Ishikawa (cell line): ENCODE data around the gene DLL4.

ENCODE experiments used
- CEBPB ChIP-seq: IDR thresholded peaks from 2 replicates; pipeline ENCODE4 v1.6.1; 2012
- CREB1 ChIP-seq: IDR thresholded peaks from 2 replicates; pipeline ENCODE4 v1.6.1; 2012; ENCODE audit warnings: low read depth
- EGR1 ChIP-seq: IDR thresholded peaks from 2 replicates; pipeline ENCODE4 v1.6.1; 2012
- EP300 ChIP-seq: IDR thresholded peaks from 2 replicates; pipeline ENCODE4 v1.6.1; 2012; ENCODE audit warnings: borderline replicate concordance
- FOXM1 ChIP-seq: IDR thresholded peaks from 2 replicates; pipeline ENCODE4 v1.6.1; 2012; ENCODE audit warnings: low read depth, borderline replicate concordance
- MAX ChIP-seq: IDR thresholded peaks from 2 replicates; pipeline ENCODE4 v1.6.1; 2012
- NFIC ChIP-seq: IDR thresholded peaks from 2 replicates; pipeline ENCODE4 v1.6.1; 2012
- RAD21 ChIP-seq: IDR thresholded peaks from 2 replicates; pipeline ENCODE4 v1.6.1; 2012; ENCODE audit warnings: low read depth
- REST ChIP-seq: IDR thresholded peaks from 2 replicates; pipeline ENCODE4 v1.6.1; 2012; ENCODE audit warnings: low read depth, mild to moderate bottlenecking
- TAF1 ChIP-seq: IDR thresholded peaks from 2 replicates; pipeline ENCODE4 v1.6.1; 2012; ENCODE audit warnings: low read depth, mild to moderate bottlenecking
- TCF12 ChIP-seq: IDR thresholded peaks from 2 replicates; pipeline ENCODE4 v1.6.1; 2012; ENCODE audit warnings: low read depth
- TEAD4 ChIP-seq: IDR thresholded peaks from 2 replicates; pipeline ENCODE4 v1.6.1; 2012
- USF1 ChIP-seq: IDR thresholded peaks from 2 replicates; pipeline ENCODE4 v1.6.1; 2012
- YY1 ChIP-seq: IDR thresholded peaks from 2 replicates; pipeline ENCODE4 v1.6.1; 2012; ENCODE audit warnings: low read depth
- ZBTB7A ChIP-seq: IDR thresholded peaks from 2 replicates; pipeline ENCODE4 v1.6.1; 2012; ENCODE audit warnings: low read depth

DLL4 gene

GRCh38 chr15:40978562-40978961, 49.4 kb downstream of the DLL4 start:
- no peak for TF ChIP-seq TEAD4
- no peak for TF ChIP-seq EGR1

GRCh38 chr15:40981186-40981585, 52.0 kb downstream of the DLL4 start:
- TF ChIP-seq CEBPB (no peak), TEAD4 (no peak), EGR1 (no peak), REST (no peak), YY1 (no peak), EP300 (no peak), TAF1 (no peak), FOXM1 (no peak), TCF12 (no peak), RAD21 (no peak), USF1 (no peak)

GRCh38 chr15:40982855-40983254, 53.7 kb downstream of the DLL4 start:
- TF ChIP-seq EP300: no peak
- TF ChIP-seq MAX: no peak
- no peak for TF ChIP-seq RAD21
- TF ChIP-seq TCF12: no peak
- no peak for TF ChIP-seq YY1
- no peak for TF ChIP-seq CEBPB
- TF ChIP-seq ZBTB7A: no peak

GRCh38 chr15:40984406-40984805, 55.3 kb downstream of the DLL4 start:
- TF ChIP-seq MAX (no peak), FOXM1 (no peak), NFIC (no peak)

- no peak for TF ChIP-seq MAX
- no peak for TF ChIP-seq USF1
- no peak for TF ChIP-seq ZBTB7A
- TF ChIP-seq REST: no peak
- TF ChIP-seq TAF1: no peak
- TF ChIP-seq EP300: no peak
- TF ChIP-seq RAD21: no peak
- no peak for TF ChIP-seq NFIC
Measured at GRCh38 chr15:40984964-40985363, 55.8 kb downstream of the DLL4 start.

- no peak for TF ChIP-seq CEBPB
- TF ChIP-seq YY1: no peak
- no peak for TF ChIP-seq CREB1
- no peak for TF ChIP-seq TAF1
- TF ChIP-seq REST: no peak
- TF ChIP-seq EGR1: no peak
- TF ChIP-seq USF1: no peak
- TF ChIP-seq ZBTB7A: no peak
- no peak for TF ChIP-seq TEAD4
- no peak for TF ChIP-seq TCF12
- no peak for TF ChIP-seq EP300
- no peak for TF ChIP-seq FOXM1
Measured at GRCh38 chr15:40985541-40986330, 56.6 kb downstream of the DLL4 start.
